GM23338 (cell line): ENCODE measurements around the gene SLC24A1. TPM values are rescaled to one million over a fixed set of nuclear protein-coding genes. Genes with fewer than 3 reads are reported as not detected.

Experiments used
- ATAC-seq: fragments of 200-7000 bp; cut with Tn5 transposase; 3 replicates; pipeline ENCODE4 v1.9.1; 2020
- DNase-seq: peaks from one replicate; pipeline ENCODE4 v3.0.0-alpha.2; 2015; ENCODE audit warnings: low spot score
- H2AFZ ChIP-seq: fragments of 200-600 bp; sonication (generic); 2 replicates; pipeline ENCODE4 v1.8.0; 2016; ENCODE audit warnings: antibody characterized with exemption, mild to moderate bottlenecking, moderate library complexity
- H3F3A ChIP-seq: fragments of 200-600 bp; sonication (generic); replicated peaks from 2 replicates; pipeline ENCODE4 v1.8.0; 2017; ENCODE audit warnings: antibody characterized with exemption, mixed run types, low read depth
- H3K27ac ChIP-seq: fragments of 200-600 bp; sonication (generic); 2 replicates; pipeline ENCODE4 v1.6.1; 2016; ENCODE audit warnings: low read depth
- H3K27me3 ChIP-seq: fragments of 200-600 bp; sonication (generic); 2 replicates; pipeline ENCODE4 v1.8.0; 2016; ENCODE audit warnings: mild to moderate bottlenecking, mixed run types, moderate library complexity; ENCODE audit not compliant: insufficient read depth
- H3K36me3 ChIP-seq: fragments of 200-600 bp; sonication (generic); 2 replicates; pipeline ENCODE4 v1.8.0; 2016; ENCODE audit warnings: mild to moderate bottlenecking; ENCODE audit not compliant: insufficient read depth
- H3K4me1 ChIP-seq: fragments of 200-600 bp; sonication (generic); 2 replicates; pipeline ENCODE4 v1.8.0; 2016; ENCODE audit warnings: mild to moderate bottlenecking, moderate library complexity; ENCODE audit not compliant: insufficient read depth
- H3K4me2 ChIP-seq: fragments of 200-600 bp; sonication (generic); 2 replicates; pipeline ENCODE4 v1.7.1; 2017; ENCODE audit warnings: mixed run types
- H3K4me3 ChIP-seq: fragments of 200-600 bp; sonication (generic); 2 replicates; pipeline ENCODE4 v1.6.1; 2016; ENCODE audit warnings: mixed run types
- H3K79me2 ChIP-seq: fragments of 200-600 bp; sonication (generic); replicated peaks from 2 replicates; pipeline ENCODE4 v1.8.0; 2017; ENCODE audit warnings: mild to moderate bottlenecking; ENCODE audit not compliant: insufficient read depth
- H3K9me2 ChIP-seq: fragments of 200-600 bp; sonication (generic); 2 replicates; pipeline ENCODE4 v1.8.0; 2017; ENCODE audit not compliant: insufficient read depth
- H4K20me1 ChIP-seq: fragments of 200-600 bp; sonication (generic); replicated peaks from 2 replicates; pipeline ENCODE4 v1.8.0; 2017; ENCODE audit warnings: mild to moderate bottlenecking; ENCODE audit not compliant: insufficient read depth
- H3K27ac Mint-ChIP-seq: 2 replicates; pipeline ENCODE4 v1.8.0; 2020; ENCODE audit warnings: inconsistent platforms, mild to moderate bottlenecking, moderate library complexity, mixed read lengths
- H3K27me3 Mint-ChIP-seq: 3 replicates; pipeline ENCODE4 v1.8.0; 2022; ENCODE audit warnings: low read depth, mild to moderate bottlenecking, moderate library complexity, mixed read lengths, inconsistent platforms; ENCODE audit not compliant: insufficient read depth, poor library complexity
- H3K36me3 Mint-ChIP-seq: 3 replicates; pipeline ENCODE4 v1.8.0; 2021; ENCODE audit warnings: low read depth, mild to moderate bottlenecking, inconsistent platforms, moderate library complexity, mixed read lengths
- H3K4me1 Mint-ChIP-seq: 3 replicates; pipeline ENCODE4 v1.8.0; 2020; ENCODE audit warnings: mild to moderate bottlenecking, inconsistent platforms, mixed read lengths
- H3K4me3 Mint-ChIP-seq: 3 replicates; pipeline ENCODE4 v1.8.0; 2021; ENCODE audit warnings: moderate library complexity, mild to moderate bottlenecking, inconsistent platforms, mixed read lengths
- H3K9me3 Mint-ChIP-seq: 3 replicates; pipeline ENCODE4 v1.8.0; 2020; ENCODE audit warnings: moderate library complexity, mild to moderate bottlenecking, inconsistent platforms, mixed read lengths
- CREB1 ChIP-seq: fragments of 250-450 bp; sonication (Bioruptor Pico); IDR thresholded peaks from 2 replicates; pipeline ENCODE4 v1.5.0; 2020; ENCODE audit warnings: low read depth, mild to moderate bottlenecking, moderate library complexity
- EZH2 ChIP-seq: fragments of 200-600 bp; sonication (generic); IDR thresholded peaks from one replicate; pipeline ENCODE4 v1.8.0; 2017; ENCODE audit warnings: antibody characterized with exemption, mild to moderate bottlenecking, low read depth; ENCODE audit not compliant: unreplicated experiment
- EZH2phosphoT487 ChIP-seq: fragments of 200-600 bp; sonication (generic); IDR thresholded peaks from one replicate; pipeline ENCODE4 v1.8.1; 2018; ENCODE audit warnings: antibody characterized with exemption; ENCODE audit not compliant: unreplicated experiment
- JUNB ChIP-seq: IDR thresholded peaks from one replicate; pipeline ENCODE4 v1.6.1; 2016; ENCODE audit warnings: antibody characterized with exemption; ENCODE audit not compliant: unreplicated experiment
- NANOG ChIP-seq: IDR thresholded peaks from 2 replicates; pipeline ENCODE4 v1.6.1; 2016; ENCODE audit warnings: antibody characterized with exemption, borderline replicate concordance
- POLR2AphosphoS5 ChIP-seq: IDR thresholded peaks from 2 replicates; pipeline ENCODE4 v1.6.1; 2016; ENCODE audit warnings: antibody characterized with exemption, low read depth
- STAT1 ChIP-seq: IDR thresholded peaks from one replicate; pipeline ENCODE4 v1.6.1; 2016; ENCODE audit warnings: antibody characterized with exemption; ENCODE audit not compliant: unreplicated experiment
- ZNF114 ChIP-seq: fragments of 250-450 bp; sonication (Bioruptor Pico); IDR thresholded peaks from 2 replicates; pipeline ENCODE4 v1.5.0; 2020; ENCODE audit warnings: mild to moderate bottlenecking, moderate library complexity
- ZNF331 ChIP-seq: fragments of 250-450 bp; sonication (Bioruptor Pico); IDR thresholded peaks from 2 replicates; pipeline ENCODE4 v1.5.0; 2020; ENCODE audit warnings: low read depth, mild to moderate bottlenecking, moderate library complexity
- polyA plus RNA-seq: library from polyadenylated mRNA; unstranded; fragments of >200 nt; fragmentation: Nextera tagmentation; extraction: Ambion mirVana; gene quantifications from 2 replicates; pipeline ENCODE4 v1.2.1, GENCODE V29; 2016
- total RNA-seq: library from RNA; depleted of rRNA; stranded (reverse); fragments of >200 nt; shearing (Covaris generic); gene quantifications from 2 replicates; pipeline ENCODE4 v1.2.3, GENCODE V29; 2014
- TF ChIP-seq, protein P1 (sequence below): IDR thresholded peaks from one replicate; pipeline ENCODE4 v1.6.1; 2018; ENCODE audit warnings: antibody characterized with exemption; ENCODE audit not compliant: unreplicated experiment
- TF ChIP-seq, protein P2 (sequence below): fragments of 250-450 bp; sonication (Bioruptor Pico); IDR thresholded peaks from 2 replicates; pipeline ENCODE4 v1.5.0; 2020; ENCODE audit warnings: mild to moderate bottlenecking, moderate library complexity

Gene SLC24A1
- total and polyA plus RNA-seq, 2 experiments from 2014 or later, result 1.6 to 4.5 TPM

DNA sequence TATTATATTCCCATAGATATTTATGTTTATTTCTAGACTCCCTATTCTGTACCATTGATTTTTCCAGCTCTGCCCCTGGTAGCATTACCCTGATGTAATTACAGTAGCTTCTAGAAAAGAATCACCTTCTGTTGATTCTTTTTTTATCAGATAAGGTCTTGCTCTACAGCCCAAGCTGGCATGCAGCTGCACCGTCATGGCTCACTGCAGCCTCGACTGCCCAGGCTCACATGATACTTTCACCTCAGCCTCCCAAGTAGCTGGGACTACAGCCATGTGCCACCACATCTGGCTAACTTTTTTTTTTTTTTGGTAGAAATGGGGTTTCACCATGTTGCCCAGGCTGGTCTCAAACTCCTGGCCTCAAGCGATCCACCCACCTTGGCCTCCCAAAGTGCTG, 41.8 kb downstream of the SLC24A1 start (continued):
- TF ChIP-seq JUNB (no peak), POLR2AphosphoS5 (no peak), EZH2phosphoT487 (no peak)
- TF ChIP-seq, protein P1, sequence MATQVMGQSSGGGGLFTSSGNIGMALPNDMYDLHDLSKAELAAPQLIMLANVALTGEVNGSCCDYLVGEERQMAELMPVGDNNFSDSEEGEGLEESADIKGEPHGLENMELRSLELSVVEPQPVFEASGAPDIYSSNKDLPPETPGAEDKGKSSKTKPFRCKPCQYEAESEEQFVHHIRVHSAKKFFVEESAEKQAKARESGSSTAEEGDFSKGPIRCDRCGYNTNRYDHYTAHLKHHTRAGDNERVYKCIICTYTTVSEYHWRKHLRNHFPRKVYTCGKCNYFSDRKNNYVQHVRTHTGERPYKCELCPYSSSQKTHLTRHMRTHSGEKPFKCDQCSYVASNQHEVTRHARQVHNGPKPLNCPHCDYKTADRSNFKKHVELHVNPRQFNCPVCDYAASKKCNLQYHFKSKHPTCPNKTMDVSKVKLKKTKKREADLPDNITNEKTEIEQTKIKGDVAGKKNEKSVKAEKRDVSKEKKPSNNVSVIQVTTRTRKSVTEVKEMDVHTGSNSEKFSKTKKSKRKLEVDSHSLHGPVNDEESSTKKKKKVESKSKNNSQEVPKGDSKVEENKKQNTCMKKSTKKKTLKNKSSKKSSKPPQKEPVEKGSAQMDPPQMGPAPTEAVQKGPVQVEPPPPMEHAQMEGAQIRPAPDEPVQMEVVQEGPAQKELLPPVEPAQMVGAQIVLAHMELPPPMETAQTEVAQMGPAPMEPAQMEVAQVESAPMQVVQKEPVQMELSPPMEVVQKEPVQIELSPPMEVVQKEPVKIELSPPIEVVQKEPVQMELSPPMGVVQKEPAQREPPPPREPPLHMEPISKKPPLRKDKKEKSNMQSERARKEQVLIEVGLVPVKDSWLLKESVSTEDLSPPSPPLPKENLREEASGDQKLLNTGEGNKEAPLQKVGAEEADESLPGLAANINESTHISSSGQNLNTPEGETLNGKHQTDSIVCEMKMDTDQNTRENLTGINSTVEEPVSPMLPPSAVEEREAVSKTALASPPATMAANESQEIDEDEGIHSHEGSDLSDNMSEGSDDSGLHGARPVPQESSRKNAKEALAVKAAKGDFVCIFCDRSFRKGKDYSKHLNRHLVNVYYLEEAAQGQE, result no peak

GRCh38 chr15:65666257-65666656, 44.5 kb downstream of the SLC24A1 start:
- H2AFZ ChIP-seq, result no peak overlapping the region
- H3K27me3 ChIP-seq, result no peaks in the 10 kb centered on the region
- H4K20me1 ChIP-seq, result no peaks in the 10 kb centered on the region
- H3K4me2 ChIP-seq, result no peak overlapping the region
- H3K79me2 ChIP-seq, result no peaks in the 10 kb centered on the region
- no peak for TF ChIP-seq ZNF331 (CRISPR knock-in tag)
- no peak for TF ChIP-seq NANOG
- no peak for TF ChIP-seq EZH2
- H3K27ac Mint-ChIP-seq, result no peak overlapping the region
- no peaks in the 10 kb centered on the region; the same call in 1 of the 2 replicates for H3F3A ChIP-seq
- ATAC-seq (no peak), DNase-seq (no peak)
- H3K4me1 ChIP-seq, result no peaks in the 10 kb centered on the region
- no peaks in the 10 kb centered on the region for H3K36me3 Mint-ChIP-seq
- H3K27ac ChIP-seq, result no peak overlapping the region
- no peaks in the 10 kb centered on the region for H3K4me1 Mint-ChIP-seq
- H3K4me3 ChIP-seq, result no peak overlapping the region
- H3K9me3 Mint-ChIP-seq, result no peaks in the 10 kb centered on the region
- H3K9me2 ChIP-seq, result no peaks in the 10 kb centered on the region
- H3K4me3 Mint-ChIP-seq, result no peak overlapping the region
- H3K27me3 Mint-ChIP-seq, result no peaks in the 10 kb centered on the region
- H3K36me3 ChIP-seq, result no peaks in the 10 kb centered on the region

DNA sequence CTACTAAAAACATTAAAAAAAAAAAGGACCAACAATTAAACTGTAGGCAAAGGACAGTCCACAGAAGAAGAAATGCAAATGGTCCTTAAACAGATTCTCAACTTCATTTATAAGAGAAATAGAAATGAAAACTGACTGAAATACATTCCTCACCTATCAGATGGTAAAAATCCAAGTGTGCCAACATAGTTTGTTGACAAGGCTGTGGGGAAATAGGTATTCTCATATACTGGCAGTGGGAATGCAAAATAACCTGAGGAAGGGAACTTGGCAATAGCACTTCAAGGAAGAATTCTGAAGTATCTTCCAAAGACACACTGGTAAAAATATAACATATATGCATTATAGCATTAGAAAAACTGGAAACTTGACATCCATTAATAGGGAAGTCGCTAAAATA, 53.8 kb downstream of the SLC24A1 start:
- H2AFZ ChIP-seq, result no peak overlapping the region
- H3F3A ChIP-seq, result no peaks in the 10 kb centered on the region
- no peaks in the 10 kb centered on the region for H3K36me3 Mint-ChIP-seq
- no peaks in the 10 kb centered on the region for H3K36me3 ChIP-seq
- H3K4me3 Mint-ChIP-seq, result no peak overlapping the region
- ATAC-seq, result no peak
- H3K4me1 ChIP-seq, result no peaks in the 10 kb centered on the region
- H3K27ac Mint-ChIP-seq, result no peak overlapping the region
- H3K4me2 ChIP-seq, result no peak overlapping the region
- no peaks in the 10 kb centered on the region for H3K9me2 ChIP-seq
- no peaks in the 10 kb centered on the region for H3K4me1 Mint-ChIP-seq
- H3K79me2 ChIP-seq, result no peaks in the 10 kb centered on the region
- H3K27me3 ChIP-seq, result no peaks in the 10 kb centered on the region
- H3K27me3 Mint-ChIP-seq, result no peaks in the 10 kb centered on the region
- no peak overlapping the region for H3K27ac ChIP-seq
- no peaks in the 10 kb centered on the region for H4K20me1 ChIP-seq
- H3K4me3 ChIP-seq, result no peak overlapping the region
- no peak for DNase-seq
- no peaks in the 10 kb centered on the region for H3K9me3 Mint-ChIP-seq
- TF ChIP-seq STAT1, result no peak
- TF ChIP-seq, protein P2, sequence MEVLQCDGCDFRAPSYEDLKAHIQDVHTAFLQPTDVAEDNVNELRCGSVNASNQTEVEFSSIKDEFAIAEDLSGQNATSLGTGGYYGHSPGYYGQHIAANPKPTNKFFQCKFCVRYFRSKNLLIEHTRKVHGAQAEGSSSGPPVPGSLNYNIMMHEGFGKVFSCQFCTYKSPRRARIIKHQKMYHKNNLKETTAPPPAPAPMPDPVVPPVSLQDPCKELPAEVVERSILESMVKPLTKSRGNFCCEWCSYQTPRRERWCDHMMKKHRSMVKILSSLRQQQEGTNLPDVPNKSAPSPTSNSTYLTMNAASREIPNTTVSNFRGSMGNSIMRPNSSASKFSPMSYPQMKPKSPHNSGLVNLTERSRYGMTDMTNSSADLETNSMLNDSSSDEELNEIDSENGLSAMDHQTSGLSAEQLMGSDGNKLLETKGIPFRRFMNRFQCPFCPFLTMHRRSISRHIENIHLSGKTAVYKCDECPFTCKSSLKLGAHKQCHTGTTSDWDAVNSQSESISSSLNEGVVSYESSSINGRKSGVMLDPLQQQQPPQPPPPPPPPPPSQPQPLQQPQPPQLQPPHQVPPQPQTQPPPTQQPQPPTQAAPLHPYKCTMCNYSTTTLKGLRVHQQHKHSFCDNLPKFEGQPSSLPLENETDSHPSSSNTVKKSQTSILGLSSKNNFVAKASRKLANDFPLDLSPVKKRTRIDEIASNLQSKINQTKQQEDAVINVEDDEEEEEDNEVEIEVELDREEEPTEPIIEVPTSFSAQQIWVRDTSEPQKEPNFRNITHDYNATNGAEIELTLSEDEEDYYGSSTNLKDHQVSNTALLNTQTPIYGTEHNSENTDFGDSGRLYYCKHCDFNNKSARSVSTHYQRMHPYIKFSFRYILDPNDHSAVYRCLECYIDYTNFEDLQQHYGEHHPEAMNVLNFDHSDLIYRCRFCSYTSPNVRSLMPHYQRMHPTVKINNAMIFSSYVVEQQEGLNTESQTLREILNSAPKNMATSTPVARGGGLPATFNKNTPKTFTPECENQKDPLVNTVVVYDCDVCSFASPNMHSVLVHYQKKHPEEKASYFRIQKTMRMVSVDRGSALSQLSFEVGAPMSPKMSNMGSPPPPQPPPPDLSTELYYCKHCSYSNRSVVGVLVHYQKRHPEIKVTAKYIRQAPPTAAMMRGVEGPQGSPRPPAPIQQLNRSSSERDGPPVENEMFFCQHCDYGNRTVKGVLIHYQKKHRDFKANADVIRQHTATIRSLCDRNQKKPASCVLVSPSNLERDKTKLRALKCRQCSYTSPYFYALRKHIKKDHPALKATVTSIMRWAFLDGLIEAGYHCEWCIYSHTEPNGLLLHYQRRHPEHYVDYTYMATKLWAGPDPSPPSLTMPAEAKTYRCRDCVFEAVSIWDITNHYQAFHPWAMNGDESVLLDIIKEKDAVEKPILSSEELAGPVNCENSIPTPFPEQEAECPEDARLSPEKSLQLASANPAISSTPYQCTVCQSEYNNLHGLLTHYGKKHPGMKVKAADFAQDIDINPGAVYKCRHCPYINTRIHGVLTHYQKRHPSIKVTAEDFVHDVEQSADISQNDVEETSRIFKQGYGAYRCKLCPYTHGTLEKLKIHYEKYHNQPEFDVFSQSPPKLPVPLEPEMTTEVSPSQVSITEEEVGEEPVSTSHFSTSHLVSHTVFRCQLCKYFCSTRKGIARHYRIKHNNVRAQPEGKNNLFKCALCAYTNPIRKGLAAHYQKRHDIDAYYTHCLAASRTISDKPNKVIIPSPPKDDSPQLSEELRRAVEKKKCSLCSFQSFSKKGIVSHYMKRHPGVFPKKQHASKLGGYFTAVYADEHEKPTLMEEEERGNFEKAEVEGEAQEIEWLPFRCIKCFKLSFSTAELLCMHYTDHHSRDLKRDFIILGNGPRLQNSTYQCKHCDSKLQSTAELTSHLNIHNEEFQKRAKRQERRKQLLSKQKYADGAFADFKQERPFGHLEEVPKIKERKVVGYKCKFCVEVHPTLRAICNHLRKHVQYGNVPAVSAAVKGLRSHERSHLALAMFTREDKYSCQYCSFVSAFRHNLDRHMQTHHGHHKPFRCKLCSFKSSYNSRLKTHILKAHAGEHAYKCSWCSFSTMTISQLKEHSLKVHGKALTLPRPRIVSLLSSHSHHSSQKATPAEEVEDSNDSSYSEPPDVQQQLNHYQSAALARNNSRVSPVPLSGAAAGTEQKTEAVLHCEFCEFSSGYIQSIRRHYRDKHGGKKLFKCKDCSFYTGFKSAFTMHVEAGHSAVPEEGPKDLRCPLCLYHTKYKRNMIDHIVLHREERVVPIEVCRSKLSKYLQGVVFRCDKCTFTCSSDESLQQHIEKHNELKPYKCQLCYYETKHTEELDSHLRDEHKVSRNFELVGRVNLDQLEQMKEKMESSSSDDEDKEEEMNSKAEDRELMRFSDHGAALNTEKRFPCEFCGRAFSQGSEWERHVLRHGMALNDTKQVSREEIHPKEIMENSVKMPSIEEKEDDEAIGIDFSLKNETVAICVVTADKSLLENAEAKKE (CRISPR knock-in tag), result no peak
- no peak for TF ChIP-seq CREB1 (CRISPR knock-in tag)
- no peak for TF ChIP-seq NANOG
- no peak for TF ChIP-seq ZNF114 (CRISPR knock-in tag)
- no peak for TF ChIP-seq JUNB
- no peak for TF ChIP-seq EZH2
- TF ChIP-seq POLR2AphosphoS5, result no peak
